HCT116 (cell line): Measurements from ENCODE around the gene GRIK5. TPM values are rescaled to one million over a fixed set of nuclear protein-coding genes. Genes with fewer than 3 reads are reported as not detected.

Experiments
- ATAC-seq: fragments of 200-7000 bp; cut with Tn5 transposase; 2 replicates; pipeline ENCODE4 v1.9.1; 2020; ENCODE audit warnings: mild to moderate bottlenecking, moderate library complexity
- BruUV-seq: library from RNA; stranded (reverse); fragments of 400-500 nt; replicated peaks from 2 replicates; lab custom pipeline; 2021; lab: Mats Ljungman, UMichigan
- CTCF ChIA-PET: fragments of 300-600 bp; sonication (Branson Sonifier 250); formaldehyde crosslinking; loops from one replicate; lab custom pipeline; 2021; ENCODE audit warnings: antibody characterized with exemption; lab: Charles Lee
- POLR2A ChIA-PET: fragments of 300-600, 350-600 bp; sonication (Branson Sonifier 250); formaldehyde crosslinking; loops from one replicate; lab custom pipeline; 2021; ENCODE audit warnings: antibody characterized with exemption; lab: Charles Lee
- RAD21 ChIA-PET, 2 experiments: fragments of 300-600 bp; sonication (Branson Sonifier 250); formaldehyde crosslinking; loops; one replicate each; lab custom pipeline; 2023; ENCODE audit warnings: low total read pairs in 2 of 2; ENCODE audit not compliant: uncharacterized antibody in 2 of 2, unreplicated experiment in 2 of 2, low non-redundant PET in 1 of 2; lab: Charles Lee
- DNase-seq: peaks from one replicate; pipeline ENCODE4 v3.0.0-alpha.2; 2010; ENCODE audit warnings: low read depth, low spot score
- H2AFZ ChIP-seq: fragments of 200-600 bp; shearing (Covaris generic), sonication (generic); 2 replicates; pipeline ENCODE4 v1.6.1; 2017; ENCODE audit warnings: low read depth, mixed run types, mixed read lengths, antibody characterized with exemption, low read length; ENCODE audit not compliant: poor library complexity, severe bottlenecking
- H3K27ac ChIP-seq: 2 replicates; pipeline ENCODE4 v1.5.1; 2012; ENCODE audit warnings: low read depth, low read length
- H3K27me3 ChIP-seq: fragments of 200-600 bp; sonication (generic); 2 replicates; pipeline ENCODE4 v1.6.1; 2016; ENCODE audit warnings: mixed run types, low read length, mixed read lengths; ENCODE audit not compliant: insufficient read depth
- H3K36me3 ChIP-seq, 2 experiments: fragments of 200-500 bp in 1 of 2; fragments of 200-600 bp in 1 of 2; sonication (Bioruptor generic) in 1 of 2; sonication (generic) in 1 of 2; 2 replicates each; pipeline versions ENCODE4 v1.5.1 to v1.6.1; 2014 to 2016; ENCODE audit warnings: low read length in 2 of 2, inconsistent platforms in 1 of 2, mixed read lengths in 1 of 2, mixed run types in 1 of 2; ENCODE audit not compliant: insufficient read depth in 2 of 2, control insufficient read depth in 1 of 2
- H3K4me1 ChIP-seq, 2 experiments: fragments of 200-600 bp in 1 of 2; sonication (generic) in 1 of 2; 2 replicates each; pipeline versions ENCODE4 v1.5.1 to v1.6.1; 2012 to 2017; ENCODE audit warnings: low read length in 2 of 2, inconsistent platforms in 1 of 2, mild to moderate bottlenecking in 1 of 2, mixed read lengths in 1 of 2, mixed run types in 1 of 2, moderate library complexity in 1 of 2; ENCODE audit not compliant: insufficient read depth in 2 of 2, control insufficient read depth in 1 of 2
- H3K4me2 ChIP-seq: fragments of 200-600 bp; sonication (generic); 2 replicates; pipeline ENCODE4 v1.6.1; 2017; ENCODE audit warnings: mixed run types, low read length, mixed read lengths
- H3K4me3 ChIP-seq, 2 experiments: fragments of 200-600 bp in 1 of 2; sonication (generic) in 1 of 2; replicated peaks in 1 of 2; 2 replicates each; pipeline ENCODE4 v1.5.1; 2011 to 2016; ENCODE audit warnings: low read length in 2 of 2, control low read depth in 1 of 2, low read depth in 1 of 2, mild to moderate bottlenecking in 1 of 2, mixed read lengths in 1 of 2, mixed run types in 1 of 2
- H3K79me2 ChIP-seq: fragments of 200-600 bp; sonication (generic); 2 replicates; pipeline ENCODE4 v1.6.1; 2017; ENCODE audit warnings: mild to moderate bottlenecking, mixed run types, low read length, moderate library complexity, mixed read lengths; ENCODE audit not compliant: insufficient read depth
- H3K9ac ChIP-seq: fragments of 200-600 bp; sonication (generic); 2 replicates; pipeline ENCODE4 v1.6.1; 2016; ENCODE audit warnings: low read length, mixed read lengths
- H3K9me2 ChIP-seq: fragments of 200-600 bp; sonication (generic), shearing (Covaris generic); 2 replicates; pipeline ENCODE4 v1.6.1; 2017; ENCODE audit warnings: mixed run types, mild to moderate bottlenecking, moderate library complexity; ENCODE audit not compliant: insufficient read depth
- H3K9me3 ChIP-seq, 2 experiments: fragments of 200-500 bp in 1 of 2; fragments of 200-600 bp in 1 of 2; sonication (Bioruptor generic) in 1 of 2; sonication (generic) in 1 of 2; 2 replicates each; pipeline ENCODE4 v1.6.1; 2014 to 2017; ENCODE audit warnings: low read length in 2 of 2, mixed read lengths in 2 of 2, inconsistent platforms in 1 of 2, low read depth in 1 of 2, mild to moderate bottlenecking in 1 of 2, mixed run types in 1 of 2, moderate library complexity in 1 of 2; ENCODE audit not compliant: control insufficient read depth in 1 of 2, insufficient read depth in 1 of 2
- H4K20me1 ChIP-seq: fragments of 200-600 bp; sonication (generic), shearing (Covaris generic); 2 replicates; pipeline ENCODE4 v1.6.1; 2017; ENCODE audit warnings: mixed run types, mild to moderate bottlenecking, moderate library complexity; ENCODE audit not compliant: insufficient read depth
- CBX3 ChIP-seq: IDR thresholded peaks from 2 replicates; pipeline ENCODE4 v1.6.1; 2012; ENCODE audit warnings: low read depth
- CEBPB ChIP-seq: IDR thresholded peaks from 2 replicates; pipeline ENCODE4 v1.6.1; 2012; ENCODE audit warnings: low read depth
- CTCF ChIP-seq, 3 experiments: fragments of 200-600 bp in 1 of 3; sonication (generic) in 1 of 3; IDR thresholded peaks in 2 of 3; conservative IDR thresholded peaks in 1 of 3; 2 replicates each; pipeline ENCODE4 v1.5.1; 2012 to 2017; ENCODE audit warnings: low read depth in 2 of 3, low read length in 2 of 3, antibody characterized with exemption in 1 of 3, borderline replicate concordance in 1 of 3, control low read depth in 1 of 3, mild to moderate bottlenecking in 1 of 3, mixed read lengths in 1 of 3, mixed run types in 1 of 3, moderate library complexity in 1 of 3; ENCODE audit not compliant: insufficient read depth in 1 of 3
- EGR1 ChIP-seq: IDR thresholded peaks from 2 replicates; pipeline ENCODE4 v1.6.1; 2012; ENCODE audit warnings: low read depth
- ELF1 ChIP-seq: IDR thresholded peaks from 2 replicates; pipeline ENCODE4 v1.6.1; 2012; ENCODE audit warnings: low read depth, borderline replicate concordance
- FOSL1 ChIP-seq: IDR thresholded peaks from 2 replicates; pipeline ENCODE4 v1.6.1; 2012; ENCODE audit warnings: low read depth
- JUND ChIP-seq: IDR thresholded peaks from 2 replicates; pipeline ENCODE4 v1.6.1; 2012
- MAX ChIP-seq: IDR thresholded peaks from 2 replicates; pipeline ENCODE4 v1.6.1; 2012
- POLR2A ChIP-seq: IDR thresholded peaks from 2 replicates; pipeline ENCODE4 v1.7.0; 2011; ENCODE audit warnings: borderline replicate concordance; ENCODE audit not compliant: insufficient read depth, insufficient read length; ENCODE audit errors: extremely low read depth
- POLR2AphosphoS5 ChIP-seq: IDR thresholded peaks from 2 replicates; pipeline ENCODE4 v1.6.1; 2011; ENCODE audit warnings: mild to moderate bottlenecking, low read depth, low read length, moderate library complexity
- SIN3A ChIP-seq: IDR thresholded peaks from 2 replicates; pipeline ENCODE4 v1.6.1; 2012; ENCODE audit warnings: low read depth
- SRF ChIP-seq: IDR thresholded peaks from 2 replicates; pipeline ENCODE4 v1.6.1; 2012; ENCODE audit warnings: low read depth
- TCF7L2 ChIP-seq: IDR thresholded peaks from 2 replicates; pipeline ENCODE4 v1.7.0; 2011; ENCODE audit warnings: borderline replicate concordance, inconsistent platforms; ENCODE audit not compliant: insufficient read depth, insufficient read length; ENCODE audit errors: extremely low read depth
- YY1 ChIP-seq: IDR thresholded peaks from 2 replicates; pipeline ENCODE4 v1.6.1; 2011; ENCODE audit warnings: low read length, low read depth, moderate library complexity, mild to moderate bottlenecking; ENCODE audit not compliant: insufficient replicate concordance; ENCODE audit errors: extremely low read depth
- ZBTB33 ChIP-seq: IDR thresholded peaks from 2 replicates; pipeline ENCODE4 v1.6.1; 2011; ENCODE audit warnings: mild to moderate bottlenecking, low read length, moderate library complexity; ENCODE audit not compliant: insufficient replicate concordance; ENCODE audit errors: extremely low read depth
- ZNF274 ChIP-seq: fragments of 200-500 bp; sonication (Bioruptor generic); IDR thresholded peaks from 2 replicates; pipeline ENCODE4 v1.6.1; 2014; ENCODE audit warnings: mild to moderate bottlenecking, low read depth, low read length, inconsistent platforms
- intact Hi-C: fragments of 100-400 bp; cut with micrococcal nuclease; formaldehyde crosslinking; loops from 2 replicates; pipeline ENCODE4 v1.10.0; 2022
- total RNA-seq: library from RNA; stranded (reverse); gene quantifications from one replicate; pipeline ENCODE4 v1.2.1, GENCODE V29; 2021; ENCODE audit not compliant: unreplicated experiment
- TF ChIP-seq, protein P1 (sequence below): IDR thresholded peaks from 2 replicates; pipeline ENCODE4 v1.6.1; 2012; ENCODE audit warnings: low read depth

GRIK5 gene
- total RNA-seq, 1 experiment from 2014 or later = 1.7 TPM

DNA sequence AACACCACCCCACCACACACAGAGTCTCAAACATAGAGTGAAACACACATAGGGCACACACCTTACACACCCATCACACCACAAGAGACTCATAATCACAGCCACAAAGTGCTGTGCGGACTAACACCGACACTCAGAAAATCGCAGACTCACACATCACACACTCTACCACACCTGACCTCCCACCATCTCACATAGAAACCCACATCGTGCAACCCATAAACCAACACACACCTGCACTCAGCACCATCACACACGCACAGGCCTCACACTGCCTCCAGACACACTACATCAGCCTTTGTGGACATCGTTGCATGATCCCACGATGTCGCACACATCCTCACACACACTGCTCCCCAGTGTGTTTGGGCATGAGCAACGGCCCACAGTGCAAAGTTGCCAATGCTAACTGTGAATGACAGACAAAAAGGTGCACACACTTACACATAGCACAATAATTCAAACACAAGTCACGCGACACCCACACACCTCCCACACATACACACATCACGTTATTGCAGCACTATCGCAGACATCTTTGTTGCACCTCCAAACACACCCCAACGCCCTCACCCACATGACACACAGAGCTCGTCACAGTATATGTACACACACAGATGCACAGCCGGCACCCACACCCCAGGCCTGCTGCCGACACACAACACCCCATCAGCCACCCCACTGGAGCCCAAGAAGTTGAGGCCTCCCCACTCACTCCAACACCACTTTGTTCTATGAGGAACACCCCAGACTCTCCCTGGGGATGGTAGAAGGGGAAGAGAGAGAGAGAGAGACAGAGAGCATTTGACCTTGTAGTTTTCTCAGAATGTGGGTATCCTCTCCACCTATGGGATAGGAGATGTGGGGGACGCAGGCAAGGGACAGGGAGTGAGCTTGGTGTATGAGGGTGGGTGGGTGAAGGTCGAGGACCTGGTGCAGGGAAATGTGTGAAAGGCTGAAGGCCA lies 74.7 kb downstream of the GRIK5 start:
- Histone ChIP-seq H3K9me3 (no peaks in the 10 kb centered on the region), H3K4me1 (peaks cover 4 to 21% of the 10 kb centered on the region in 2 experiments; a peak in 3 of 4 replicates), H3K4me2 (no peak overlapping the region), H3K9me2 (no peaks in the 10 kb centered on the region), H2AFZ (no peak overlapping the region), H3K27me3 (peaks cover 18% of the 10 kb centered on the region; the same call in 1 of the 2 replicates), H3K4me3 (no peak overlapping the region), H4K20me1 (no peaks in the 10 kb centered on the region), H3K36me3 (no peaks in the 10 kb centered on the region), H3K79me2 (no peaks in the 10 kb centered on the region), H3K9ac (no peak overlapping the region), H3K27ac (no peak overlapping the region)
- DNase-seq = no peak
- ChIA-PET CTCF (no interaction called here), RAD21 (no interaction called here), POLR2A (no interaction called here)
- ATAC-seq = no peak
- intact Hi-C loops = loop anchor here (10.0 kb wide), 1 partner anchor 100 kb away; no protein-coding TSS in a partner anchor
- TF ChIP-seq ELF1 = no peak
- no peak for TF ChIP-seq JUND
- no peak for TF ChIP-seq CBX3
- no peak for TF ChIP-seq SRF
- TF ChIP-seq TCF7L2 = no peak
- TF ChIP-seq, protein P1, sequence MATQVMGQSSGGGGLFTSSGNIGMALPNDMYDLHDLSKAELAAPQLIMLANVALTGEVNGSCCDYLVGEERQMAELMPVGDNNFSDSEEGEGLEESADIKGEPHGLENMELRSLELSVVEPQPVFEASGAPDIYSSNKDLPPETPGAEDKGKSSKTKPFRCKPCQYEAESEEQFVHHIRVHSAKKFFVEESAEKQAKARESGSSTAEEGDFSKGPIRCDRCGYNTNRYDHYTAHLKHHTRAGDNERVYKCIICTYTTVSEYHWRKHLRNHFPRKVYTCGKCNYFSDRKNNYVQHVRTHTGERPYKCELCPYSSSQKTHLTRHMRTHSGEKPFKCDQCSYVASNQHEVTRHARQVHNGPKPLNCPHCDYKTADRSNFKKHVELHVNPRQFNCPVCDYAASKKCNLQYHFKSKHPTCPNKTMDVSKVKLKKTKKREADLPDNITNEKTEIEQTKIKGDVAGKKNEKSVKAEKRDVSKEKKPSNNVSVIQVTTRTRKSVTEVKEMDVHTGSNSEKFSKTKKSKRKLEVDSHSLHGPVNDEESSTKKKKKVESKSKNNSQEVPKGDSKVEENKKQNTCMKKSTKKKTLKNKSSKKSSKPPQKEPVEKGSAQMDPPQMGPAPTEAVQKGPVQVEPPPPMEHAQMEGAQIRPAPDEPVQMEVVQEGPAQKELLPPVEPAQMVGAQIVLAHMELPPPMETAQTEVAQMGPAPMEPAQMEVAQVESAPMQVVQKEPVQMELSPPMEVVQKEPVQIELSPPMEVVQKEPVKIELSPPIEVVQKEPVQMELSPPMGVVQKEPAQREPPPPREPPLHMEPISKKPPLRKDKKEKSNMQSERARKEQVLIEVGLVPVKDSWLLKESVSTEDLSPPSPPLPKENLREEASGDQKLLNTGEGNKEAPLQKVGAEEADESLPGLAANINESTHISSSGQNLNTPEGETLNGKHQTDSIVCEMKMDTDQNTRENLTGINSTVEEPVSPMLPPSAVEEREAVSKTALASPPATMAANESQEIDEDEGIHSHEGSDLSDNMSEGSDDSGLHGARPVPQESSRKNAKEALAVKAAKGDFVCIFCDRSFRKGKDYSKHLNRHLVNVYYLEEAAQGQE = no peak
- no peak for TF ChIP-seq POLR2AphosphoS5
- no peak for TF ChIP-seq MAX
- no peak for TF ChIP-seq FOSL1
- TF ChIP-seq YY1 = no peak
- no peak for TF ChIP-seq ZNF274
- TF ChIP-seq CTCF (IDR thresholded peaks at IDR 0.05 in 2 of 3, conservative IDR thresholded peaks at IDR 0.05 in 1 of 3; ENCODE audit: borderline replicate concordance in 1 of 3, insufficient read depth in 1 of 3, low read depth in 2 of 3, low read length in 2 of 3) = no peak
- no peak for TF ChIP-seq SIN3A
- no peak for TF ChIP-seq EGR1
- TF ChIP-seq ZBTB33 = no peak
- TF ChIP-seq CEBPB = no peak
- TF ChIP-seq POLR2A = no peak
- BruUV-seq = no TSS peak
